Pancreas (tissue), 10 donors: Measurements from ENCODE around the gene VPS9D1. TPM values are rescaled to one million over a fixed set of nuclear protein-coding genes. Genes with fewer than 3 reads are reported as not detected.
A peak's percentile ranks its signal among the peaks of the same experiment; 100 is the strongest.

Experiments used
- ATAC-seq, 4 donors: fragments of 200-7000 bp; cut with Tn5 transposase; one replicate each; pipeline versions ENCODE4 v1.8.0 to v1.9.1; 2020; ENCODE audit warnings: mild to moderate bottlenecking in 4 of 4, moderate library complexity in 4 of 4
- DNase-seq, 6 donors: peaks; one replicate each; pipeline ENCODE4 v3.0.0-alpha.2; 2020
- FAIRE-seq: peaks from 2 replicates; lab custom pipeline; 2012; peaks lifted over from hg19 to GRCh38; lab: Jason Lieb, UNC
- H3K27ac ChIP-seq, 4 donors: fragments of 200-600 bp; sonication (generic); 1 replicate in 3 of 4; 2 replicates in 1 of 4; pipeline versions ENCODE4 v1.5.0 to v1.8.0; 2020
- H3K27me3 ChIP-seq, 4 donors: fragments of 200-600 bp; one replicate each; pipeline ENCODE4 v1.8.0; 2021
- H3K36me3 ChIP-seq, 3 donors: fragments of 200-600 bp; sonication (generic) in 1 of 3; one replicate each; pipeline versions ENCODE4 v1.5.0 to v1.8.0; 2020 to 2021
- H3K4me1 ChIP-seq, 3 donors: fragments of 200-600 bp; one replicate each; pipeline ENCODE4 v1.8.0; 2021
- H3K4me3 ChIP-seq, 4 donors: fragments of 200-600 bp; sonication (generic) in 2 of 4; one replicate each; pipeline versions ENCODE4 v1.5.0 to v1.8.0; 2020 to 2021
- H3K9me3 ChIP-seq, 4 donors: fragments of 200-600 bp; one replicate each; pipeline ENCODE4 v1.8.0; 2021
- CTCF ChIP-seq, 4 donors: fragments of 200-600 bp; sonication (generic) in 3 of 4; IDR thresholded peaks; one replicate each; pipeline versions ENCODE4 v1.5.0 to v1.8.0; 2021; ENCODE audit warnings: antibody characterized with exemption in 4 of 4
- WGBS, 2 donors: extraction: QIAGEN DNeasy Blood & Tissue Kit; methylation state at CpG; one replicate each; pipeline ENCODE4 v1.1.7; 2013; 5-methylcytosine and 5-hydroxymethylcytosine counted together
- intact Hi-C, 3 donors: fragments of 100-400 bp; cut with DNase I; formaldehyde crosslinking; loops; one replicate each; pipeline versions ENCODE4 v1.11.1 to v1.14.2; 2022
- polyA plus RNA-seq, 2 donors: library from polyadenylated mRNA; stranded (reverse); fragments of 200-250 nt; gene quantifications; one replicate each; pipeline ENCODE4 v1.2.3, GENCODE V29; 2013
- total RNA-seq, 6 donors: library from RNA; stranded (reverse); fragmentation: NEBNext Ultra II Directional in 4 of 6; extraction: Animal tissue kit (Norgen Biotek cat#: 25700) in 4 of 6; gene quantifications; one replicate each; pipeline versions ENCODE4 v1.2.1 to v1.2.4, GENCODE V29; 2021 to 2023
- donor health status: healthy with polysubstance abuse.
- donor health status: DM: no; HTN: no; CAD: no; lungs with moderate emphysema.
- donor health status: DM: no; HTN: no; CAD: no.
- donor health status: control.
- donor health status: control.
- donor health status: Bipolar disorder and iron deficiency.
- donor health status: DM: yes; HTN: yes; CAD: no.
- donor health status: DM: no; HTN: no; CAD: no.
- donor health status: DM: no; HTN: no; CAD: no.
- donor health status: DM: yes; HTN: yes; CAD: no.

Gene VPS9D1
- total and polyA plus RNA-seq, 8 donors = 3.9 to 30.1 (median 6.4) TPM

DNA sequence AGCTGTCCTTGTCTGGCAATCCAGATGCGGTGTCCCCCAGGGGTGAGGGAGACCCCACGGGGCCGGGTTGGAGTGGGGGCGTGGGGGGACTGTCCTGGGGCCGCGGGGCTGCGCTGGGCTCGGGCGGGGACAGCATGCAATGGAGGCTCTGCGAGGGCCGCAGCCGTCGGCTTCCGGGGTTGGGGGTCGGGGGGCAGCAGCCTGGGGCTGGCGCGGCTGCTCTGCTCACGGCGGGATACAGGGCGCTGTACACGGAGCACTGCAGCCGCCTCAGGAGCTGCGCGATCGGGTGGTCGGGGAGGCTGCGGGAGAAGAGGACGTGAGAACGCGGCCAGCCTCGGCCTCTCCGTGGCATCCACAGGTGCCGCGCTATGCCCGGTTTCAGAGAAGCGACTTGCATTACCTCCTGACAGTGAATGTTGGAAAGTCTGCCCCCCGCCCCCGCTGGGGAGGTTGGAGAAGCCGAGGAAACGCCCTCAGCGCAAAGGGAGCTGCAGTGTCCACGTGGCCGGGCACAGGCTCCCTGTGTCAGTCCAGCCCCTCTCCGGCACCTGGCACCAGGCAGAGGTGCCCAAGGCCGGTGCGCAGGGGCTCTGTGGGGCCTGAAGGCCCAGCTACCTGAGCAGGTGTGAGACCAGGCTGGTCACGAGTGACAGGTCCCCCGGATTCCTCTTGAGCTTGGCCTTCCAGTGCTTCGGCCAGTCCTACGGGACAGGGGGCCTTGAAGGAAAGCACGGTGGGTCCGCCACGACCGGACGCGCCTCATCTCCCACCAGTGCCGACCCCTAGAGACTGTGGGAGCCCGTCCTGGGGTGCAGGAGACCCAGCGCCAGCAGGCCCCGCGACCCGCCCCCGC is 9.8 kb downstream of the VPS9D1 start:
- no peak for TF ChIP-seq CTCF (IDR thresholded peaks at IDR 0.05)
- DNase-seq (peak in 1 of 6 donors; percentile 27), ATAC-seq (peak in 2 of 4 donors; percentile 1 to 7), FAIRE-seq (no peak)
- no peak overlapping the region for H3K27ac ChIP-seq
- no peaks in the 10 kb centered on the region for H3K27me3 ChIP-seq
- H3K4me3 ChIP-seq = peak overlapping the region in 1 of 4 donors; percentile 49
- H3K36me3 ChIP-seq = no peaks in the 10 kb centered on the region
- no peaks in the 10 kb centered on the region for H3K9me3 ChIP-seq
- intact Hi-C loops = loop anchor here in 1 of 3 donors (10.0 kb wide), 1 partner anchor 84 kb away; no protein-coding TSS in a partner anchor
- peaks cover 0 to 4% (median 0%) of the 10 kb centered on the region in 3 donors for H3K4me1 ChIP-seq
- WGBS, 2 donors = 79 to 83% methylated on average over 47 to 63 of the region's 63 CpGs

- DNase-seq (no peak), FAIRE-seq (no peak), ATAC-seq (no peak)
- Histone ChIP-seq H3K27ac (no peak overlapping the region), H3K27me3 (no peaks in the 10 kb centered on the region), H3K4me3 (no peak overlapping the region), H3K36me3 (no peaks in the 10 kb centered on the region), H3K9me3 (no peaks in the 10 kb centered on the region), H3K4me1 (peaks cover 0 to 4% (median 0%) of the 10 kb centered on the region in 3 donors)
- intact Hi-C loops = loop anchor here (5.0 to 10.0 kb wide), 2 partner anchors 85 to 87 kb away; no protein-coding TSS in a partner anchor
- WGBS, 2 donors = 89 to 93% methylated on average over 19 of the region's 19 CpGs
- no peak for TF ChIP-seq CTCF (IDR thresholded peaks at IDR 0.05)
Measured at GRCh38 chr16:89709716-89710432, 10.8 kb downstream of the VPS9D1 start.

- Histone ChIP-seq H3K36me3 (no peaks in the 10 kb centered on the region), H3K27me3 (no peaks in the 10 kb centered on the region), H3K9me3 (no peaks in the 10 kb centered on the region), H3K4me1 (peaks cover 0 to 4% (median 0%) of the 10 kb centered on the region in 3 donors), H3K4me3 (no peak overlapping the region), H3K27ac (no peak overlapping the region)
- 92 to 93% methylated on average over 10 of the region's 10 CpGs for WGBS, 2 donors
- no peak for FAIRE-seq
- ATAC-seq = no peak
- intact Hi-C loops = loop anchor here in 2 of 3 donors (5.0 kb wide), 1 partner anchor 88 kb away; no protein-coding TSS in a partner anchor
- TF ChIP-seq CTCF (IDR thresholded peaks at IDR 0.05) = no peak
- no peak for DNase-seq
Measured at GRCh38 chr16:89709166-89709565, 11.5 kb downstream of the VPS9D1 start.

DNA sequence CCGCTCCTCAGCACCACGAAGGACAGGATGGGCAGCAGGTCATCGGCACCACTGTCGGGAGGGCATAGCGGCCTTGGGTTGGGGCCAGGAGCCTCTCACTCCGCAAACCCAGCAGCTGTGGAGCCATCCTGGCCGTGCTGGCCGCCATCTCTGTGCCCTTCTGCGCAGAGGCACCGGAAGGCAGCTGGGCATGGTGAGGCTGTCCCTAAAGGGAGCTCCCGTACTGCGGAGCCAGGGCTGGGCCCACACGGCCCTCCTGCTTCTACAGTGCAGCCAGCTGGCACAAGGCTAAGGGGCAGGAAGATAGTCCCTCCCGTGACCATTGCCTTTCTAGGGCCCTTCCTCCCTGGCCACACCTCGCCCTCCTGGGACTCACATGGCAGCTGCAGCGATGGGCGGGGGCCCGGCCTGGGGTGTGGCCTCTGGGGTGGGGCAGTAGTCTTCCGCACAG is 12.2 kb downstream of the VPS9D1 start:
- intact Hi-C loops = loop anchor here in 2 of 3 donors (5.0 kb wide), 1 partner anchor 89 kb away; no protein-coding TSS in a partner anchor
- no peak for DNase-seq
- H3K36me3 ChIP-seq = no peaks in the 10 kb centered on the region
- no peak for ATAC-seq
- no peak for TF ChIP-seq CTCF (IDR thresholded peaks at IDR 0.05)
- H3K27me3 ChIP-seq = no peaks in the 10 kb centered on the region
- no peak for FAIRE-seq
- whole genome bisulfite sequencing, 2 donors = 87 to 89% methylated on average over 19 of the region's 19 CpGs
- H3K4me1 ChIP-seq = peaks cover 0 to 4% (median 0%) of the 10 kb centered on the region in 3 donors
- no peak overlapping the region for H3K4me3 ChIP-seq
- no peaks in the 10 kb centered on the region for H3K9me3 ChIP-seq
- H3K27ac ChIP-seq = no peak overlapping the region
